PFSK-1 (cell line): Measurements from ENCODE around the gene ENTPD1.

Experiments used
- POLR2AphosphoS5 ChIP-seq: IDR thresholded peaks from 2 replicates; pipeline ENCODE4 v1.6.1; 2012; ENCODE audit warnings: low read depth, mild to moderate bottlenecking, control low read depth, low read length, moderate library complexity
- REST ChIP-seq, 2 experiments: IDR thresholded peaks; 2 replicates each; pipeline versions ENCODE4 v1.6.1 to v1.8.0; 2011 to 2012; ENCODE audit warnings: low read depth in 2 of 2, low read length in 2 of 2, control low read depth in 1 of 2, inconsistent platforms in 1 of 2, mild to moderate bottlenecking in 1 of 2, moderate library complexity in 1 of 2; ENCODE audit not compliant: insufficient read depth in 1 of 2

GRCh38 chr10:95728526-95728925 lies 27.4 kb upstream of the ENTPD1 start:
- TF ChIP-seq REST (IDR thresholded peaks at IDR 0.05; ENCODE audit: insufficient read depth in 1 of 2, low read depth in 2 of 2, low read length in 2 of 2) = no peak
- TF ChIP-seq POLR2AphosphoS5 = no peak
